Activated CD4-positive, alpha-beta T cell treated with anti-CD3 and anti-CD28 coated beads, Interleukin-2, amount 50 U/mL, for 1 hour (primary cell): Measurements from ENCODE around the gene UNC79.

ENCODE experiments used
- DNase-seq: peaks from one replicate; pipeline ENCODE4 v3.0.0-alpha.2; 2020

Gene UNC79

DNA sequence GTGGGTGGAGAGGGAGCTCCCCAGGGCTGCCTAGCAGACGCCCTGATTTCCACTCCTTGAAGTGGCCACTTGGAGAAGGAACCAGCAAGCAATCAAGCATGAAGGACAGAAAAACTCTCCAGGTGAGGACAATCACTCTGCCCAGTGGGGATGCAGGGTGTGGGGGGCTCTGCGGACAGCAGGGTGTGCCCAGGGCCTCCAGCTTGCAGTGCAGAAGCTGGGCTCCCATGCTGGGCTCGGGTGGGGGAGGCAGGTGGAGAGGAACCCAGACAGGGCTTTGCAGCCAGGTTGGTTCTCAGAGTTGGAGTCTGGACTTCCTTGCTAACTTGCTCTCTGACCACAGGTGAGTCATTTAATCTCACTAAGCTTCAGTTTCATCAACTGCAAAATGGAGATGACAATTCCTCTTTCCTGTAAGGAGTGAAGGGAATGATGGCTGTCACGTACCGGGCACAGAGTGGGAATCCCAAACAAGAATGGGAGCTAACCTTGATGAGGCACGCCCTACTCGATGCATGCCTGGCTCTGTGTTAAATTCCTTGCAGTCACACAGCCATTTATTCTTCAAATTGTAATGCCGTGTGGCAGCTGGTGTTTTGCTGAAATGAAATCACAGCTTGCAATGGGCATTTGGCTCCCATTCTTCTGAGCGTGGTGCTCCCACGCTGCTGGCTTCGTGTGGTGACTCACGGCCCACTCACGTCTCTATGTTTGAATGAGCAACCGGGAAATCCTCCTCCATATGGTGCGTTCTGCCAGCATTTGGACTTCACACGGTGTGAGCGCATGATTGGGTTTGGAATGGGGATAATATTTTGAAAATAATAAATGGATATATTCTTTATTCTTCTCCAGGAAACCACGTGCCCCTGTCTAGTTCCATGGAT lies 282.3 kb downstream of the UNC79 start:
- DNase-seq, result no peak

DNA sequence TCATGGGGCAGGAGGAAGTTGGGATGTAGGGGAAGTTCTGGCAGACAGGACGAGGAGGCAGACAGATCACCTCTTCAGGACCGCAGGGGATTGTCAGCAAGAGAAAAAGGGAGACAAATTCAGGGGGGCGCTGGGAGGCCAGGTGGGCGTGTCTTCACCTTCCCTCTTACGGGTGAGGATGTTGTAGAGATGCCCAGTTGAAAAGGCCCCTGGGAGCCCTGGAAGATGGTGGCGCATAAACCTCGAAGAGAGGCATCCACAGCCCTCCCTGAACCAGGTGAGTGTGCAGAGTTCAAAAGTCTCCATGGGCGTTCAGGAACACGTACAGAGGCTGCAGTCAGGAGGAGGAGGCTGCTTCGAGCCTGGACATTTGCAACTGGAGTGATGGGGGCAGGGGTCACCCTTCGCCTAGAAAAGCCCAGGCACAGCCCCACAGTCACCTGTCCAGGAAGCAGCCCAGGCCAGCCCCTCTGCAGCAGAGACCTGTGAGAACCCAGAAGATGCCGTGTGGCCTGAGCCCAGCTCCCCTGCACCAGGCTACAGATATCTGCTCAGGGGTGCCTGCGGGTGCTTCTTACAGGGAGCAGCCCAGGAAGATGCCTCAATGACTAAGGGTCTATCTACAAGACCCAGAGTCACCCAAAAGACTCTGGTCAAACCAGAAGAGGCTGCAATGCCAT lies 283.1 kb downstream of the UNC79 start:
- DNase-seq, result no peak

DNA sequence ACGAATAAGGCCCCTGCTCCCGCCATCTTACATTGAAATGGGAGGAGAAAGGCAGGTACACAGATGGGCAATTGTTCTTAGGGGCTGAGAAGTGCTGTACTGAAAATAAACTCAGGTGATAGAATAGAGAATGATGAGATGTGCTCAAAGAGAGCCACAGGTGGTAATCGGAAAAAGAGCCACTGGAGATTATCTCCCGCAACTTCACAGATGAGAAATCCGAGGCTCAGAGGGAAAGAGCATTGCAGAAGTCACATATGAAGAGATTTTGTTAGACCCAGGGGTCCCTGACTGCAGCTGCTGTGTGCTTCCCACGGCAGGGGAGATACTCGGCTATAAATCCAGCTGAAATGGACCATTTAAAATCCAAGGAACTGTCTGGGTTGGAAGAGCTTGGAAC lies 283.9 kb downstream of the UNC79 start:
- DNase-seq, result no peak

DNA sequence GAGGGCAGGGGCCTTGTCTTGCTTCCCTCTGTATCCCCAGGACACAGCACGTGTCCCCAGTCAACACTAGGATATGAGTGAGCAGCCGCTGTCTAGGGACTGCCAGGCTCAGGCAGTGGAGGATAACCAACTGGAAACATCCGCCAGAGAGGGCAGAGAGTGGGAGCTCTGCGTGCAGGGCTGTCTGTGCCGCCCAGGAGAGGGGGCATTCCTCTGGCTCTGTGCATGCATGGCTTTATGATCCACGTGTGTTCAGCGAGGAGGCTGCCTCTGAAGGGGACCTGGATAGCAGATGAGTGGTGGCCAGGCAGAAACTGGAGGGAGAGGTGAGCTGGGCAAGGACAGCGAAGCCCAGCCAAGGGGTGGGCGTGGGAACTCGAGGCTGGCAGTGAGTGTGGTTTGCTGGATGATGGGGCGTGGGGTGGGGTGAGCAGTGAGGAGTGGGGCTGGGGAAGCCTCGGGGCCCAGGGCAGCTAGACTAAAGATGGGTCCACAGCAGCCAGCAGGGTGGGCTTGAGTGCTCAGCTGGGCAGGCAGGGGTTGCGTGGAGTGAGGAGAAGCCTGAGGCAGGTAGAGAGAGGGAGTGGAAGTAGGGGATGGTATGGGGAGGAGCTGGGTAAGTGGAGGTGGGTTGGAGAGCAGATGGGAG lies 284.7 kb downstream of the UNC79 start:
- no peak for DNase-seq

- no peak for DNase-seq
Observed at GRCh38 chr14:93716002-93716745, 285.4 kb downstream of the UNC79 start.

DNA sequence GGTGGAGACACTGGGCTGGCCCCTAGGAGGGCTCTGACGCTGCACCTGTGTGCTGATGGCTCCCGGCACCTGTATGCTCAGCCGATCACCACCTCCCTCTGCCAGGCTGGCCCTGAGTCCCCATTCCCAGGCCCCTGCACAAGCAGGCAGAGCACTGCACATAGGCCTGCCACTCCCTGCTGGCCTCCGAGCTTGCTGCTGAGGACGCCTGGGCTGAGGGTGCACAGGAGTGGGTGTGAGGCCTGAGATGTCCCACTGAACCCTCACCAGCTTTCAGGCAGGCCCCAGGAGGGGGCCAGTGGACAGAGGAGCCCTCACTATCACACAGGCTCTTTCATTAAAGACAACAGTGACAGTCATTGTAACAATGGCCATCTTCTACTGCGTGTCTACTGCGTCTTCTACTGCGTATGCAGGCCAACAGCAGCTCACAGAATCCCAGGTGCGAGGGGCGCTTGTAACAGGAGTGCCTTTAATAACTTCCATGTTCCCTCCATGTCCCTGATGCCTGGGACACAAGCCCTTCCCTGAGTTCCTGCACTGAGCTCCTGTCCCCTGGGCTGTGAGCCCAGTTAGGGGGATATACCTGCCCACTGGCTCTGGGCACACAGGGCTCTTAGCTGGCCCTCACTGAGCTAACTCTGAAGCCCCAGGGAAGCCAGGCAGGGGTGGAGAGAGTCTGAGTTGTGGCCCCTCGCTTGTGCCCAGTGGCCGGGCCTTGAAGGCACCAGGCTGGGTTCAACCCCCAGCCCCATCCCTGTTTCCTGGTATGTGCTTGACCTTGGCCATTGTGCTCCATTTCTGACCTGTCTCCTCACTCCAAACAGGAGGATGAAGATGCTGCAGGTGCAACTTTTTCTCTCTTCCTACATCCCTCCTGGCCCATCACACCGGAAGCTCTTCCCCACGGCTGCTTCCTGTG lies 286.3 kb downstream of the UNC79 start:
- DNase-seq, result no peak

- DNase-seq, result no peak
Observed at GRCh38 chr14:93717668-93718320, 287.1 kb downstream of the UNC79 start.

GRCh38 chr14:93719256-93719655 lies 288.5 kb downstream of the UNC79 start:
- no peak for DNase-seq

DNA sequence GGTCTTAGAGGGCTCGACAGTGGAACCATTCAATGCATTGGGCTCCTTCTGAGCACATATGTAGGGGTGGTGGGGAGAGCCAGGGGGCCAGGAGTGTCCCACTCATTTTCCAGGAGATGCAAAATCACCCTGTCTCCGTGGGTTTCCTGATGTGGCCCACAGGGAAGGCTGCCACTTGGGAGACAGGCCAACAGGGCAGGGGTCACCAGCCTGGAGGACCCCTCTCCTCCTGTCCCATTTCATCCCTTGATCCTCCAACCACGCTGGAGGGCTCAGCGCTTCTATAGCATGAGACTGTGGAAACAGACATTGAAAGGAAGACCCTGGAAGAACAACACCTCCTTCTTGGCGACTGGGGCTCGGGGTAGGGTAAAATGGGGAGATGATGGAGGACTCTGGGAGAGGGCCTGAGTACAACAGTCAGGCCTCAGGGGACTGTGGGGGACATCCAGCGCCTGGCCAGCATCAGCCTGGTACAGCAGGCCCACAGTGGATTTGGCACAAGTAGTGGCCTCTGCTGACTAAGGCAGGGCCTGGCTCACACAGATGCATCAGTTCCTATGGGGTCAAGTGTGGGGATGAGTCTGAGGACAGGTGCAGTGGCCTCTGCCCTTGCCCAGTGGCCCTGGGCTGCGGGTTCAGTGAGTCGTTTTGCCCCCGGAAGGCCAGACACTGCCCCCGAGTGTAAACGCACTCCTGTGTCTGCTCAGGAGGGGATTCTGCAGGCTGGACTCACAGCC lies 289.5 kb downstream of the UNC79 start:
- no peak for DNase-seq

DNA sequence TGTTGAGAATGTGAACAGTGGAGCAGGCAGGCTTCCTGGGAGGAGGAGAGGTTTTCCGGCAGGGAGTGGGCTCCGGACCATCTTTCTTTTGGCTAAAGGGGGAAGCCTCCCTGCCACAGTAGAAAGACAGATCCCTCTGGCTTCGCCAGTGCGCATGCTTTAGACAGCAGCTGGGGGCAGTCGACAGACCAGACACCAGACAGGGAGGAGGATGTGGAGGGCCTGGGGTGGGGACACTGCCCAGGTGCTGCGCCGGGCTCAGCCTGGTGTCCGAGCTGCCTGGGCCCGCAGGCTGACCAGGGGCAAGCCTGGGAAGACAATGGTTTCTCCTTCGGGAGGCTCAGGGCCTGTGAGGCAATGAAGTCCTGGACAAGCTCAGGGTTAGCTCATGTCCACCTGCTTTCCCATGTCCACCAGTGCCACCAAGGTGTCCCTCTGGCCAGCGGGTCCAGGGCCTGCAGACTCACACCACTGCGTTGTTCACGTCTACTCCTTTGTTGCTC lies 290.3 kb downstream of the UNC79 start:
- DNase-seq, result no peak

- no peak for DNase-seq
Observed at GRCh38 chr14:93723001-93723400, 292.3 kb downstream of the UNC79 start.

DNA sequence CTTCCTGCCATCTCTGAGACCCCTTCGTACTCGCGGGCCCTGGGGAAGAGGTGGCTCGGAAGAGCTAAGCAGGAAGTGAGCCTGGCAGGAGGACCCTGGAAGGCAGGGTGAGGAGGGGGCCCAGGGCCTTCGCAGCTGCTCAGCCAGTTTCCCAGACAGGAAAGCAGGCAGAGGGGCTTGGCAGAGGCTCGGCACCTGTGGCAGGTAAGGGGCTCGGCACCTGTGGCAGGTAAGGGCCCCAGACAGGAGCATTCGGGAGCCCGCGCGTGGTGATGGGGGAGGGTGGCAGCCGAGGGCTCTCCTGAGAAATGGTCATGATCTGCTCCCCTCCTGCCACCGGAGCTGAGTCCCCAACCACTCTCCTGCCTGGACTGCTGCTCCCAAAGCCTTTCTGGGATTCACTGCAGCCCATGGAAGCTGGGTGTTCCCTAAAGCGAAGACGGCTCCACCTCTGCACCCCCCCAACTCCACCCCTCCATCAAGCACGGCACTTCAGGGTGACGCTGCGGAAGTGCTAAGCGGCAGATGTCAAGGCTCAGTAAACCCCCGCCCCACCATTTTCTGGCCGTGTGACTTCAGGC lies 294.4 kb downstream of the UNC79 start:
- DNase-seq, result no peak

GRCh38 chr14:93725993-93726392 lies 295.3 kb downstream of the UNC79 start:
- no peak for DNase-seq

DNA sequence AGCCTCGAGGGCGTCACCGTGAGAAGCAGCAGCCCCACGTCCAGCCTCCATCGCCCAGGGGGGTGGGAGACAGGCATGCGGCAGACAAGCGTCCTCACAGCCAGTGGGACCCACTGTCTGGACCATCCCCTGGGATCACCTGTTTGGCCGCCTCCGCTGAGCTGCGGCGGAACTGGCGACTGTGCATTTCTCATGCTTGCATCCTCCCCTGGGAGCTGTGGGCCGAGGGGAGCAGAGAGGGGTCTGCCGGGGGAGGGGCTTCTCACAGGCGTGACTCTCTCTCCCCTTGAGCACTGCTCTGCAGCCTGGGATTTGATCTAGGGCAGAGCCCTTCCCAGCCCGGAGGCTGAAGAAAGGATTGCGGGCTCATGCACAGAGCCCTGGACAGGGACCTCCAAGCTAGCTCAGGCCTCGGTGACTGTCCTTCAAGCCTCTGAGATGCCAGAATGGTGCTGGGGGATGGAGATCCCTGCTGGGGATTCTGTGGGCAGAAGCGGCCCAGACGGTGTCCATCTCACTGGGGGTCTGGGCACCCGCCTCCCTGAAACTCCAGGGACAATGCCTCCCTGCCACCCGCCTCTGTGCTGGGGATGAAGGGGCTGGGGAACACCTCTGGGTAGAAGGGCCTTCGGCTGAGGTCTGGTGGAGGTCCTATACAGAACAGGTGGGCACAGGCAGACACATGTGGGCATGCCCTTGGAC lies 296.5 kb downstream of the UNC79 start:
- DNase-seq, result no peak

DNA sequence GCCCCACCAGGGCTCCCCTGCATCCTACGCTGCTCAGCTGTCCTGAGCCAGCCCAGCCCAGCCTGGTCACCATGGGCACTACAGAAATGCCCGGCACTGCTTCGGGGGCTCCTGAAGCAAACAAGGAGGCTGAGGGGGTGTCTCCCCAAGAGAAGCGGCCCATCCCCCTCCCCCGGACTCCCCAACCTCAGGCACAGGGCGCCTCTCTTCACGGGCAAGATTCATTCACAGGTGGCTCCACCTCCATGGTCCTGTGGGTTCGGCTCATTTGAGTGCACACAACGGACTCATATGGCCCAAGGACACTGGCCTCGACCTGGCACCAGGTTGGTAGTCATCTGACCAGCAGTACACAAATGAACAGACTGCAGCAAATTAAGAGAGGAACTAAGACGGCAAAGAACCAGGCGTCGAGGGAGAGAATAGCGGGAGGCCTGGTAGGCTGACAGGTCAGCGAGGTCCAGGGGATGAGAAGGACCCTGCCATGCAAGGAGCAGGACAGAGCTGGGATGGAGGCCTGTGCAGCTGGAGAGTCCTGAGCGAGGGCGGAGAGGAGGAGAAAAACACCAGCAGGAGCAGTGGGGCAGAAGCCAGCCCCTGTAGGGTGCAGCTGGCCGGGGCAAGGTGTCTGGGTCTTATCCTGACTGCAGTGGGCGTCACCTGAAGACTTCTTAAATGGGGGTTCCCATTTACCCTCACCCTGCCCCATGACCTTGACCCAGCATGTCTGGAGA lies 297.3 kb downstream of the UNC79 start:
- DNase-seq, result no peak

- DNase-seq, result no peak
Observed at GRCh38 chr14:93728651-93729016, 297.9 kb downstream of the UNC79 start.

DNA sequence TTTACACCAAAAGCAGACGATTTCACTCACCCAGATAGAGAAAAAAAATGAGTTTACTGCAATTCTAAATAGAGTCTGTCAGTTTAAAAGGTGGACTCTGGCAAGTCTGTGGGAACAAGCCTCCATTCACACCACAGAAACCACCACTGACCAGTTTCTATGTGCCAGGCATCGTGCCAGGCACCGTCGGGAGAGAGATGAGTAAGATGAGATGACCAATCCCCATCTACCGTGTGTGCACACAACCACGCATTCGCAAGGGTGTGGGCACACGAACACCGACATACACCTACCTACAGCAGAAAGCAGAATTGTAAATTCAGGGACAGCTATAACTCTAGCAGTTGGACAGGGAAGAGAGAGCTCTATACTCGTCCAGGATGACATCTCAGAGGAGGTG lies 299.3 kb downstream of the UNC79 start:
- no peak for DNase-seq

GRCh38 chr14:93731753-93732152 lies 301.0 kb downstream of the UNC79 start:
- DNase-seq, result no peak

GRCh38 chr14:93732524-93732923 lies 301.8 kb downstream of the UNC79 start:
- DNase-seq, result no peak
